Hypothalamus (tissue), 51 donors: ENCODE data around the gene FAM210A.
"Not testable (repeated sequence)": the region's sequence is repeated elsewhere in the genome, so short reads cannot be mapped to it uniquely, and the experiment has no call there.

ENCODE experiments used
- DNase-seq, 51 donors: peaks; one replicate each; lab custom pipeline; 2025; lab: John Stamatoyannopoulos, UW

The FAM210A gene

DNA sequence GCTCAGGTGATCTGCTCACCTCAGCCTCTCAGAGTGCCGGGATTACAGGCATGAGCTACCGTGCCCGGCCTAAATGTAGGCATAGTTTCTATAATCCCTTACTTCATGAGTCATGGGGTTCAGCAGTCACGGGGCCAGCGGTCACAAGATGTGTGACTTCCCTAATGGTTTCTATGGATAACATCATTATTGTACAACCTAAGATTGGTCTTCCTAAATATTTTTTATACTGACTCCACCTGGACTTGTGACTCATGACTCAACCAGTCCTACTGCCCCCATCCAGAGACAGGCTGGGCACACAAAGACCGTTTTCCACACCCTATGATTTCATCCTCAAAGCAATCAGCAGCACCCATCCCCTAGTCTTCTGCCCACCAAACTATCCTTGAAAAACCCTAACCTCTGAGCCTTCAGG, 15.9 kb downstream of the FAM210A start:
- no peak for DNase-seq

DNA sequence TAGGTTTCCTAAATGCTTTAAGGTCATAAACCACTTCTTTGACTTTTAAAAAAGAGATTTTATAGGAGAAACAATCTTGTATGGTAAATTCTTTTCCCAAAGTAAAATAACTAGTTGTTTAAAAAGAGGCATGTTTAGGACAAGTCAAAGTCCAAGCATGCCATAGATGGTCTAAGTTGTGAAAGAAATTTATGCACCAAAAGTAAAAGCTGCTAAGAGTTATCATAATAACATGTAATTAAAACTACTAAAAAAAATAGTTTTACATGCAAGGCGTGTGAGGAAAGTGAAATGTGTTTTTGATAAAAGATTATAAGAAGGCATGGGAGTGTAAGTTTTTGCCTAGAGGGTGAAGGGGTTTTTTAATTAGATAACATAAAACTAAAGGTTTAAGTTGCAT, 22.5 kb downstream of the FAM210A start:
- DNase-seq, result no peak

DNA sequence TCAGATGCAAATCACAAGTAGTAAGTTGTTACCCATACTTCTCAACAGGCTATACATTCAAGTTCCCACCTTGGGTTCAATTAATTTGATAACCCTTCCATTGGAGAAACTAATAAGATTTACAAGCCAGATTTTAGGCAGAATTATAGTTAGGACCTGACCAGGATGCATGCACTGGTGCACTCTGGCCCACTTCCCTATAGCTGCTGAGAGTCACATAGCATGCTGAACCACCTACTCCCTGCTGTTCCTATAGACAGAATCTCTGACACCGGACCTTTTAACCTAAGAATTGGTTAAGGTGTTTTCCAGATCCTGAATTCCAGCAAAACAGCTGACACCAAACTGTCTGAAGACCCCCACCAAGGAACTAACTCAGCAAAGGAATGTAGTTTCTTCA, 26.2 kb downstream of the FAM210A start:
- no peak for DNase-seq

- no peak for DNase-seq
These were observed 29.4 kb downstream of the FAM210A start for GRCh38 chr18:13696961-13697360.

DNA sequence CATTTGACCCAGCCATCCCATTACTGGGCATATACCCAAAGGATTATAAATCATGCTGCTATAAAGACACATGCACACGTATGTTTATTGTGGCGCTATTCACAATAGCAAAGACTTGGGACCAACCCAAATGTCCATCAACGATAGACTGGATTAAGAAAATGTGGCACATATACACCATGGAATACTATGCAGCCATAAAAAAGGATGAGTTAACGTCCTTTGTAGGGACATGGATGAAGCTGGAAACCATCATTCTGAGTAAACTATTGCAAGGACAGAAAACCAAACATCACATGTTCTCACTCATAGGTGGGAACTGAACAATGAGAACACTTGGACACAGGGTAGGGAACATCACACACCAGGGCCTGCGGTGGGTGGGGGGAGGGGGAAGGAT, 31.0 kb downstream of the FAM210A start:
- DNase-seq, result not testable (repeated sequence)

- DNase-seq, result not testable (repeated sequence)
These were observed 36.3 kb downstream of the FAM210A start for GRCh38 chr18:13690060-13690459.

GRCh38 chr18:13688191-13689136, 37.9 kb downstream of the FAM210A start:
- DNase-seq, result peak in 1 of 51 donors; percentile 35

DNA sequence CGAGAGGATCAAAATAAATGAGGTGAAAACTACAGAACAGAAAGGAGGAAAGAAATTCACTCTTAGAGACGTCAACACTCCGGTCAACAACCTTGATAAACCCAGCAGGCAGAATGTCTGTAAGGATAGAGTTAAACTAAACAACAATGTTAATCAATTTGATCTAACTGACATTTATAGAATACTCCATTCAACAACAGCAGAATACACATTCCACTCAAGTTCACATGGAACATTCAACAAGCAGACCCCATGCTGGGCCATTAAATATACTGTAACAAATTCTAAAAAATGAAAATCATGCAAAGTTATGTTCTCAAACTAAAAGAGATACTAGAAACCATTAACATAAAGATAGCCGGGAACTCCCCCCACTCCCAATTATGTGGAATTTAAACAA, 41.8 kb downstream of the FAM210A start:
- no peak for DNase-seq

DNA sequence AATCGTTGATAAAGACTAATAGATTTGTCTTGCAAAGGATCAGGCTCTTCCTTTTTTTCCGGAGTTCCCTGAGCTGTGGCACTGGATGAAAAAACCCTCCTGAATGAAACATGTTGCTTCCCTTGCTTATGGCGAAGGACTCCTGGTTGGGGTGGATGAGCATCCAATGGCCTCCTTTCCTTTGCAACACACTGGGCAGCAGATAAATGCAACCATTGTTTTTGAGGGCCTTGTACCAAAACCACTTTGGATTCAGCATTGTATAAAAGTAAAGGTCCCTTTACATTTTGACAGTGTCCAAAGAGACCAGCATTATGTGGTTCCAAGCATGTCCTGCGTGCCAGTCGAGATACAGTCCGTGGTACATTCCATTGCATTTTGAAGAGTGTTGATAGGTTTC, 44.7 kb downstream of the FAM210A start:
- DNase-seq, result peak in 1 of 51 donors; percentile 5

- peak in 12 of 51 donors; percentile 8 to 44 (median 18) for DNase-seq
These were observed 45.7 kb downstream of the FAM210A start for GRCh38 chr18:13680612-13681011.

- DNase-seq, result not testable (repeated sequence)
These were observed 49.0 kb downstream of the FAM210A start for GRCh38 chr18:13677350-13677749.

GRCh38 chr18:13676471-13676870, 49.9 kb downstream of the FAM210A start:
- DNase-seq, result no peak

GRCh38 chr18:13672657-13673056, 53.7 kb downstream of the FAM210A start:
- DNase-seq, result no peak

- DNase-seq, result no peak
These were observed 64.5 kb downstream of the FAM210A start for GRCh38 chr18:13661779-13662256.

DNA sequence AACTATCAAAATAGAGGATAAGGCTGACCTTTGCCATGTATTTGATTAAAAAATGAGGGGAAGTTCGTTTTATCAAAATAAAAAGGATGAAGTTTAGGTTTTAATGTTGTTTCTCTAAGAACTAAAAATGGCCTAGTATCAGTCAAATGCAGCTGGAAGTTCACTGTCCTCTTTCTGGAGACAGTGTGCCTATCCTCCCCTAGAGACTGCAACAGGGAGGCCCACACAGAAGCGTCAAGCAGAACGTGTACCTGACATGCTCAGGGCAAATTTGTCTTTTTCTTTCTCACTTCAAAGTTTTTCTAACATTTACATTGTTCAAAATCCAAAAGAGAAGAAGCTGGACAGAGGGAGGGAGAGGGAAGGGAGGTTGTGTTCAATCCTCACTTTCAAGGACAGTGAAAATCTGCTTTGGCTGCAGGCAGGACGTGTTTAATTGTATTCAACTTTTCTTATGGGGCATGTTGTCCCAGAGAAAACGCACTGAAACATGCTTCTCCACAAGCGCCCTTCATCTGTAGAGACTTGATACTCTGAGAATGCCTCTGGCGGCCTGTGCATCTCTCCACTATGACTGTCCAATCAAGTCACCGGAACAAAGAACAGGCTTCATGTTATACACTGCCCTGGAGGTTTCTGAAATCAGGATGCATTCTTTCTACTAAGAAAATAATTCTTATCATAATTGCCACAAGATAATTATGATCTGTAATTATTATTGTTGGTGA, 65.1 kb downstream of the FAM210A start:
- DNase-seq, result no peak

GRCh38 chr18:13660510-13660909, 65.8 kb downstream of the FAM210A start:
- DNase-seq, result no peak

GRCh38 chr18:13658436-13659204, 67.7 kb downstream of the FAM210A start:
- no peak for DNase-seq

DNA sequence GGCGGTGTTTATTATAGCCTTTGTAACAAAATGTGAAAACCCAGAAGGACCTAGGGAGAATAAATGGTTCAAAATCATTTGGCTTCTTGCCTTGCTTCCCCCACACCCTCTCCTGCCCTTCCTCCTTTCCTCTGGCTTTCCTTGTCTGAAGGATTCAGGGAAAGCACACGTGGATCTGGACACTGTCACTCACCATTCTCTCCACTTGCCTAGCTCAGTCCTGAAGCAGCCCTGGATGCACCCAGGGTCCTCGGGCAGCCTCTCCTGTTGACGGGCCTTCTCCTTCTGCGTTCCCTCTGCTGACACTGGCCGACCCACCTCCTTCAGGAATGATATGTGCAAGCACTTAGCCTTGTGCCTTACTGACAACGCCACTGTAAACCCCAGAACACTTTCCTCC, 68.4 kb downstream of the FAM210A start:
- DNase-seq, result no peak

- DNase-seq, result peak in 10 of 51 donors; percentile 22 to 40 (median 25)
These were observed 72.5 kb downstream of the FAM210A start for GRCh38 chr18:13653746-13654433.
